CD4-positive, alpha-beta T cell (primary cell): ENCODE results near the gene RAD51B. TPM values are rescaled to one million over a fixed set of nuclear protein-coding genes. Genes with fewer than 3 reads are reported as not detected.

Experiments
- ATAC-seq: fragments of 200-7000 bp; cut with Tn5 transposase; one replicate; pipeline ENCODE4 v1.10.0; 2022; ENCODE audit warnings: mild to moderate bottlenecking; ENCODE audit not compliant: poor library complexity
- CTCF ChIA-PET: fragments of 350-600 bp; sonication (Branson Sonifier 250); formaldehyde crosslinking; loops from one replicate; lab custom pipeline; 2021; ENCODE audit warnings: antibody characterized with exemption, inconsistent platforms; lab: Charles Lee
- POLR2A ChIA-PET: fragments of 350-600 bp; sonication (Branson Sonifier 250); formaldehyde crosslinking; loops from one replicate; lab custom pipeline; 2021; ENCODE audit warnings: antibody characterized with exemption, inconsistent platforms; lab: Charles Lee
- DNase-seq, 14 experiments: peaks; one replicate each; pipeline ENCODE4 v3.0.0-alpha.2; 2013 to 2020; ENCODE audit warnings: mixed read lengths in 2 of 14
- H3K27ac ChIP-seq, 2 donors: one replicate each; pipeline versions ENCODE4 v1.5.1 to v1.7.0; 2013; ENCODE audit warnings: low read length in 2 of 2, low read depth in 1 of 2, mild to moderate bottlenecking in 1 of 2
- H3K27me3 ChIP-seq, 2 experiments: 1 replicate in 1 of 2; 2 replicates in 1 of 2; pipeline versions ENCODE4 v1.6.1 to v1.7.0; 2013; ENCODE audit warnings: low read length in 2 of 2, control low read depth in 1 of 2, mild to moderate bottlenecking in 1 of 2, moderate library complexity in 1 of 2; ENCODE audit not compliant: insufficient read depth in 2 of 2, control insufficient read depth in 1 of 2
- H3K36me3 ChIP-seq: one replicate; pipeline ENCODE4 v1.6.1; 2013; ENCODE audit warnings: low read length, control low read depth; ENCODE audit not compliant: insufficient read depth
- H3K4me1 ChIP-seq: one replicate; pipeline ENCODE4 v1.6.1; 2013; ENCODE audit warnings: low read length, control low read depth; ENCODE audit not compliant: insufficient read depth
- H3K4me3 ChIP-seq: one replicate; pipeline ENCODE4 v1.5.1; 2013; ENCODE audit warnings: mild to moderate bottlenecking, low read length, moderate library complexity
- H3K9me3 ChIP-seq, 2 experiments: 1 replicate in 1 of 2; 2 replicates in 1 of 2; pipeline versions ENCODE4 v1.6.1 to v1.7.0; 2013; ENCODE audit warnings: low read length in 2 of 2, mild to moderate bottlenecking in 2 of 2, control low read depth in 1 of 2, moderate library complexity in 1 of 2; ENCODE audit not compliant: control insufficient read depth in 1 of 2, insufficient read depth in 1 of 2
- H3K27ac Mint-ChIP-seq: one replicate; pipeline ENCODE4 v1.8.0; 2020; ENCODE audit warnings: mixed read lengths
- H3K27me3 Mint-ChIP-seq: one replicate; pipeline ENCODE4 v1.8.0; 2021; ENCODE audit warnings: mixed read lengths
- H3K36me3 Mint-ChIP-seq: one replicate; pipeline ENCODE4 v1.8.0; 2021; ENCODE audit warnings: low read depth, mixed read lengths
- H3K4me1 Mint-ChIP-seq: one replicate; pipeline ENCODE4 v1.8.0; 2021; ENCODE audit warnings: low read depth, mixed read lengths
- H3K4me3 Mint-ChIP-seq: one replicate; pipeline ENCODE4 v1.8.0; 2020; ENCODE audit warnings: mild to moderate bottlenecking, mixed read lengths
- H3K9me3 Mint-ChIP-seq: one replicate; pipeline ENCODE4 v1.8.0; 2020; ENCODE audit warnings: mixed read lengths
- CTCF ChIP-seq: fragments of 200-600 bp; IDR thresholded peaks from one replicate; pipeline ENCODE4 v1.8.0; 2022; ENCODE audit warnings: antibody characterized with exemption, mild to moderate bottlenecking
- intact Hi-C, 2 experiments: fragments of 100-400 bp; cut with DNase I in 1 of 2; cut with micrococcal nuclease in 1 of 2; formaldehyde crosslinking; loops; one replicate each; pipeline versions ENCODE4 v1.15.1 to v1.9.0; 2023 to 2025; cut with DNase I, micrococcal nuclease
- total RNA-seq, 174 experiments: library from RNA in 2 of 174; stranded (reverse) in 2 of 174; gene quantifications; one replicate each; pipeline ENCODE4 v1.2.3 and lab custom pipeline; 2021 to 2026

RAD51B gene
- total RNA-seq, 2 experiments from 2014 or later = 18.4 to 20.0 TPM

DNA sequence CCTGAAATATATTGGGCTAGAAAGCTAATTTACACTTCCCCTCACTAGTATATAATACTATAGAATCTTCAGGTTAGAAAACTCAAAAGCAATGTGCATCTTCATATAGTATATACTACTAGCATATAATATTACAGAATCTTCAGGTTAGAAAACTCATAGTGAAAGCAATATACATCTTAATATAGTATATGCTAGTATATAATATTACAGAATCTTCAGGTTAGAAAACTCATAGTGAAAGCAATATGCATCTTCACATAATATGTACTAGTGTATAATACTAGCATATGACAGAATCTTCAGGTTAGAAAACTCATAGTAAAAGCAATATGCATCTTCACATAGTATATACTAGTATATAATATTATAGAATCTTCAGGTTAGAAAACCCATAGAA, 643.7 kb downstream of the RAD51B start:
- no peak for TF ChIP-seq CTCF
- CTCF ChIA-PET = no interaction called here
- Histone ChIP-seq H3K4me3 (no peak overlapping the region), H3K4me1 (peaks cover 2% of the 10 kb centered on the region), H3K27me3 (no peaks in the 10 kb centered on the region), H3K27ac (no peak overlapping the region), H3K36me3 (no peaks in the 10 kb centered on the region), H3K9me3 (no peaks in the 10 kb centered on the region)
- Mint-ChIP-seq H3K9me3 (no peaks in the 10 kb centered on the region), H3K4me1 (no peaks in the 10 kb centered on the region), H3K27ac (no peak overlapping the region), H3K27me3 (no peaks in the 10 kb centered on the region), H3K4me3 (no peak overlapping the region), H3K36me3 (no peaks in the 10 kb centered on the region)
- DNase-seq = no peak
- POLR2A ChIA-PET = no interaction called here
- intact Hi-C loops = no loop called here
- no peak for ATAC-seq

- Histone ChIP-seq H3K9me3 (no peaks in the 10 kb centered on the region), H3K36me3 (no peaks in the 10 kb centered on the region), H3K4me1 (peaks cover 7% of the 10 kb centered on the region), H3K4me3 (no peak overlapping the region), H3K27ac (no peak overlapping the region), H3K27me3 (no peaks in the 10 kb centered on the region)
- Mint-ChIP-seq H3K27ac (no peak overlapping the region), H3K36me3 (no peaks in the 10 kb centered on the region), H3K27me3 (no peaks in the 10 kb centered on the region), H3K4me1 (peaks cover 5% of the 10 kb centered on the region), H3K9me3 (no peaks in the 10 kb centered on the region), H3K4me3 (no peak overlapping the region)
- no peak for ATAC-seq
- no peak for DNase-seq
- ChIA-PET POLR2A (no interaction called here), CTCF (no interaction called here)
- intact Hi-C loops = no loop called here
- TF ChIP-seq CTCF = no peak
Measured at GRCh38 chr14:68463705-68464374, 644.3 kb downstream of the RAD51B start.

DNA sequence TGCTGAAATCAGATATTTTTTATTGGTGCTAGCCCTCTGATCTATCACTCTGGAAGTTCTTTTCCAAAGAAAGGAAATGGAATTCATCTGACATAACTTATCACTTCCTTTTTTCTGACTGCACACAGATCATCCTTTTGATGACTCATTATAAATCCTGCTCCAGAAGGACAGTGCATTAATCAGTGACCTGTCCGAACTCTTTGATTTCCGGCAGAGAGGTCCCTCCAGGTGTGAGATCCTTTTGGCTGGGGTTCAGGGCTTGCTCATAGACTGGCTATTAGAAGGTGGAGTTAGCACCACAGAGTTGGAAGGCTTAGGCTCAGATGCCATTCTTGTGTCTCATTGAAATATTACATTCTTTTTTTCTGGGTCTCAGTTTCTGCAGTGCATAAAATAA, 645.1 kb downstream of the RAD51B start:
- Histone ChIP-seq H3K9me3 (no peaks in the 10 kb centered on the region), H3K27me3 (no peaks in the 10 kb centered on the region), H3K27ac (no peak overlapping the region), H3K36me3 (no peaks in the 10 kb centered on the region), H3K4me1 (peaks cover 11% of the 10 kb centered on the region), H3K4me3 (no peak overlapping the region)
- no peak for TF ChIP-seq CTCF
- peaks cover 13% of the 10 kb centered on the region for H3K4me1 Mint-ChIP-seq
- POLR2A ChIA-PET = no interaction called here
- DNase-seq = no peak
- no peaks in the 10 kb centered on the region for H3K27me3 Mint-ChIP-seq
- H3K27ac Mint-ChIP-seq = no peak overlapping the region
- no peak overlapping the region for H3K4me3 Mint-ChIP-seq
- intact Hi-C loops = no loop called here
- no peak for ATAC-seq
- H3K9me3 Mint-ChIP-seq = no peaks in the 10 kb centered on the region
- H3K36me3 Mint-ChIP-seq = no peaks in the 10 kb centered on the region
- CTCF ChIA-PET = no interaction called here
